Type B pancreatic cell (in vitro differentiated cells): ENCODE data around the gene WDR6. TPM values are rescaled to one million over a fixed set of nuclear protein-coding genes. Genes with fewer than 3 reads are reported as not detected.
A peak's percentile ranks its signal among the peaks of the same experiment; 100 is the strongest.

Source experiments
- DNase-seq: peaks from one replicate; pipeline ENCODE4 v3.0.0; 2021; ENCODE audit warnings: mixed read lengths; ENCODE audit not compliant: unreplicated experiment; ENCODE audit errors: extremely low spot score
- H3K27ac Mint-ChIP-seq: 2 replicates; pipeline ENCODE4 v1.8.0; 2021; ENCODE audit warnings: mild to moderate bottlenecking, mixed read lengths
- H3K27me3 Mint-ChIP-seq: 2 replicates; pipeline ENCODE4 v1.8.0; 2021; ENCODE audit warnings: mixed read lengths
- H3K36me3 Mint-ChIP-seq: 2 replicates; pipeline ENCODE4 v1.8.0; 2021; ENCODE audit warnings: mixed read lengths
- H3K4me1 Mint-ChIP-seq: one replicate; pipeline ENCODE4 v1.8.0; 2021; ENCODE audit warnings: mixed read lengths; ENCODE audit not compliant: unreplicated experiment
- H3K4me3 Mint-ChIP-seq: 2 replicates; pipeline ENCODE4 v1.8.0; 2021; ENCODE audit warnings: mild to moderate bottlenecking, mixed read lengths
- H3K9me3 Mint-ChIP-seq: 2 replicates; pipeline ENCODE4 v1.8.0; 2021; ENCODE audit warnings: mixed read lengths
- CTCF ChIP-seq: fragments of 200-600 bp; sonication (generic); conservative IDR thresholded peaks from 2 replicates; pipeline ENCODE4 v1.5.0; 2021; ENCODE audit warnings: antibody characterized with exemption, mild to moderate bottlenecking
- long read RNA-seq: library from polyadenylated mRNA; unstranded; transcript quantifications from one replicate; pipeline ENCODE4 v2.0.0, GENCODE V29; 2020
- total RNA-seq: library from RNA; stranded (reverse); gene quantifications from 2 replicates; pipeline ENCODE4 v1.2.1, GENCODE V29; 2021; ENCODE audit warnings: low replicate concordance

Gene WDR6
- 272 and 334 TPM in 2 replicates for total RNA-seq
- long read RNA-seq, full-length matches to known transcripts: 41 of 127 reads
- long read RNA-seq, partial matches to known transcripts: 75 of 127 reads
- long read RNA-seq, other reads (novel, unspliced or antisense): 11 of 127 reads

DNA sequence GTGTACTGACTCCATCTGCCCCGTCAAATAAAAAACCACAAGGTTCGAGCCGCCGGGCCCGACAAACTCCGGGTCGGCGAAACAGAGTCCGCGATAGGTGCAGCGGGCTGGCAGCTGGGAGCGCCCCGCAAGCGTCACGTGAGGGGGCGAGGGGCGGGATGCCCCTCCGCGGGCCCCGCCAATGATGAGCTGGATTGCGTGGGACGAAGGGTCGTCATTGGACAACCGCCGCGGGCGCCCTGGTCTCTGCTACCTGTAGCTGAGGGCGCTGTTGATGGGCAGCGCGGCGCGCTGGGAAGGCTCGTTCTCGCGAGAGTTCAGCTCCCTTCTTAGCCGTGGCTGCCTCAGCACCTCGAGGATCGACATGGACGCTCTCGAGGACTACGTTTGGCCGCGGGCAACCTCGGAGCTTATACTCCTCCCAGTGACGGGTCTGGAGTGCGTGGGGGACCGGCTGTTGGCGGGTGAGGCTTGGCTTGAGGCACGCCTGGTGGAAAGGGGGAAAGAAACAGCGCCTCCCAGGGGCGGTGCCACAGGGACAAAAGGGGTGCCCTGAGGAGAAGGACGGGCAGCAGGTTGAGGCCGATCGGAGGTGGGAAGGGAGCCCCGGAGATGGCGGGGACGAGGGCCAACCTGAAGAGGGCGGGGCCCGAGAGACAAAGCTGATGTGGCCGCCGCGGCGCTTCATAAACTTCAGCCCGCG lies at the start of gene WDR6:
WDR6 (plus strand) TSS at position 324 of the 703 bp plus-strand sequence; CDS start at position 365, 41 bp downstream.
- H3K4me1 Mint-ChIP-seq: peaks cover 19% of the 10 kb centered on the region

GRCh38 chr3:48960841-48961413 lies 46.3 kb upstream of the WDR6 start:
- no peak for TF ChIP-seq CTCF
- no peak for DNase-seq
- H3K27me3 Mint-ChIP-seq: no peaks in the 10 kb centered on the region
- no peaks in the 10 kb centered on the region for H3K9me3 Mint-ChIP-seq
- H3K4me1 Mint-ChIP-seq: no peaks in the 10 kb centered on the region
- no peak overlapping the region for H3K27ac Mint-ChIP-seq
- peaks cover 9% of the 10 kb centered on the region for H3K36me3 Mint-ChIP-seq
- H3K4me3 Mint-ChIP-seq: no peak overlapping the region

More for the DNA sequence above, at the start of gene WDR6:
- TF ChIP-seq CTCF: peak; percentile 46
- DNase-seq: peak; percentile 97
- no peaks in the 10 kb centered on the region for H3K27me3 Mint-ChIP-seq
- H3K4me3 Mint-ChIP-seq: peak within 1 kb of the TSS; percentile 100
- H3K36me3 Mint-ChIP-seq: peaks cover 11% of the 10 kb centered on the region
- peak within 1 kb of the TSS; percentile 100 for H3K27ac Mint-ChIP-seq
- H3K9me3 Mint-ChIP-seq: no peaks in the 10 kb centered on the region

DNA sequence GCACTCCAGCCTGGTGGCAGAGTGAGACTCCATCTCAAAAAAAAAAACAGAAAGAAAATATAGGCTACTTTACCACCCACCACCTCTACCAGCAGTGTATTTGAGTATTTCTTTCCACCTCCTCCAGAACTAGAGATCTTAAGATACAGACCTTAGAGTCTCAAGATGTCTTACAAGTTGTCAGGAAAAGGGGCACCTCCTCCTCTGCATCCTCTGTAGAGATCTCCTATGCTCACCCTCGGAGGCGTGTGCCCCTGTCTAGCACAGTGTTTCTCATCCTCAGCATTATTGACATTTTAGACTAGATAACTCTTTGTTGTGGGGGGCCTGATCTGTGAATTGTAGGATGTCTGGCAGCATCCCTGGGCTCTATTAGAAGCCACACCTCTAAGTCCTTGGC lies 44.9 kb upstream of the WDR6 start:
- no peaks in the 10 kb centered on the region for H3K4me1 Mint-ChIP-seq
- DNase-seq: no peak
- no peak for TF ChIP-seq CTCF
- no peak overlapping the region for H3K27ac Mint-ChIP-seq
- H3K9me3 Mint-ChIP-seq: no peaks in the 10 kb centered on the region
- peaks cover 13% of the 10 kb centered on the region for H3K36me3 Mint-ChIP-seq
- no peaks in the 10 kb centered on the region for H3K27me3 Mint-ChIP-seq
- no peak overlapping the region for H3K4me3 Mint-ChIP-seq

DNA sequence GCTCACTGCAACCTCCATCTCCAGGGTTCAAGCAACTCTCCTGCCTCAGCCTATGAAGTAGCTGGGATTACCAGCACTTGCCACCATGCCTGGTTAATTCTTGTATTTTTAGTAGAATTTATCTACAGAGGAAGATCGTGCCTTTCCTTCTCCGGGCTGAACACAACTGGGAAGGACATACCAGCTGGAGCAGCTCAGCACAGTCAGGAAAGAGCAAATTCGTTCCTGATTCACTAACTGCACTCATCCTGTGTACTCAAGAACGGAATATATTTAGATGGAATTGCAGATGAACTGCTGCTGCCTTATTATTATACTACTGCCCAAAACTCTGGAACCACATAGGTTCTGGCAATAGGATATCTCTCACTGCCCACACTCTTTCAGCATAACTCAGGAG lies 44.3 kb upstream of the WDR6 start:
- no peaks in the 10 kb centered on the region for H3K4me1 Mint-ChIP-seq
- DNase-seq: no peak
- no peaks in the 10 kb centered on the region for H3K27me3 Mint-ChIP-seq
- H3K9me3 Mint-ChIP-seq: no peaks in the 10 kb centered on the region
- TF ChIP-seq CTCF: no peak
- no peak overlapping the region for H3K4me3 Mint-ChIP-seq
- no peak overlapping the region for H3K27ac Mint-ChIP-seq
- peaks cover 12% of the 10 kb centered on the region for H3K36me3 Mint-ChIP-seq

GRCh38 chr3:48963591-48963990 lies 43.6 kb upstream of the WDR6 start:
- H3K9me3 Mint-ChIP-seq: no peaks in the 10 kb centered on the region
- H3K27me3 Mint-ChIP-seq: no peaks in the 10 kb centered on the region
- peaks cover 12% of the 10 kb centered on the region for H3K36me3 Mint-ChIP-seq
- H3K4me1 Mint-ChIP-seq: no peaks in the 10 kb centered on the region
- no peak overlapping the region for H3K4me3 Mint-ChIP-seq
- no peak overlapping the region for H3K27ac Mint-ChIP-seq
- no peak for DNase-seq
- no peak for TF ChIP-seq CTCF
